Measurements from ENCODE around the gene DNAJC7. TPM values are rescaled to one million over a fixed set of nuclear protein-coding genes. Genes with fewer than 3 reads are reported as not detected.

DNAJC7 gene
- total RNA-seq, 1 experiment from 2014 or later, result 123 TPM

DNA sequence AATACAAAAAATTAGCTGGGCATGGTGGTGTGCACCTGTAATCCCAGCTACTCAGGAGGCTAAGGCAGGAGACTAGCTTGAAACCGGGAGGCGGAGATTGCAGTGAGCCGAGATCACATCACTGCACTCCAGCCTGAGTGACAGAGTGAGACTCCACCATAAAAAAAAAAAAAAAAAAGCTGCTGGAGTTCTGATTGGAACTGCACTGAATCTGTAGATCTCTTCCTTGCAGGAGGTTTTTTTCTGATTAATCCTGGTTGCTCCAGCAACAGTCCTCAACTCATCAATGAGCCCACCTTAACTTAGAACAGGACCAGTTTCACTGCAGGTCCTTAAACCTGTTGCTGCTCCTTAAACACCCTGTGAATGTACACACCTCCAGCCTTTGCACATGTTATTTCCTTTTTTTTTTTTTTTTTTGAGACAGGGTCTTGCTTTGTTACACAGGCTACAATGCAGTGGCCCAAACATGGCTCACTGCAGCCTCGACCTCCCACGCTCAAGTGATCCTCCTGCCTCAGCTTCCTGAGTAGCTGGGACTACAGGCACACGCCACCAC is 88.5 kb downstream of the DNAJC7 start:
- DNase-seq, result no peak

More for the DNA sequence above, 88.5 kb downstream of the DNAJC7 start:
- H3K9me3 ChIP-seq, result no peaks in the 10 kb centered on the region
- H3K27me3 ChIP-seq, result no peaks in the 10 kb centered on the region
- H3K4me3 ChIP-seq, result no peak overlapping the region
- H3K36me3 ChIP-seq, result no peaks in the 10 kb centered on the region

Other genes starting within 250 kb of the DNAJC7 start
- 6.4 and 10.5 TPM in 2 replicates for gene JUP, start 230.7 kb downstream of the DNAJC7 start, total RNA-seq (2014; rRNA removed; shearing (Covaris generic); ENCODE audit: low replicate concordance)
- 66.5 and 123 TPM in 2 replicates for gene P3H4, start 205.5 kb downstream of the DNAJC7 start, total RNA-seq (2014; rRNA removed; shearing (Covaris generic); ENCODE audit: low replicate concordance)
- gene FKBP10, start 204.4 kb downstream of the DNAJC7 start, total RNA-seq (2014; rRNA removed; shearing (Covaris generic); ENCODE audit: low replicate concordance), result 191 and 258 TPM in 2 replicates
- gene NT5C3B, start 181.2 kb downstream of the DNAJC7 start, total RNA-seq (2014; rRNA removed; shearing (Covaris generic); ENCODE audit: low replicate concordance), result 69.3 and 124 TPM in 2 replicates
- not detected in 2 replicates for gene KLHL10, start 179.6 kb downstream of the DNAJC7 start, total RNA-seq (2014; rRNA removed; shearing (Covaris generic); ENCODE audit: low replicate concordance)
- 10.9 and 13.3 TPM in 2 replicates for gene KLHL11, start 152.0 kb downstream of the DNAJC7 start, total RNA-seq (2014; rRNA removed; shearing (Covaris generic); ENCODE audit: low replicate concordance)
- gene ACLY, start 98.5 kb downstream of the DNAJC7 start, total RNA-seq (2014; rRNA removed; shearing (Covaris generic); ENCODE audit: low replicate concordance), result 151 and 195 TPM in 2 replicates
- not detected in 2 replicates for gene ODAD4, start 86.8 kb downstream of the DNAJC7 start, total RNA-seq (2014; rRNA removed; shearing (Covaris generic); ENCODE audit: low replicate concordance)
- gene CNP, start 50.6 kb downstream of the DNAJC7 start, total RNA-seq (2014; rRNA removed; shearing (Covaris generic); ENCODE audit: low replicate concordance), result 64.0 and 97.2 TPM in 2 replicates
- 77.5 and 86.3 TPM in 2 replicates for gene NKIRAS2, start 2.7 kb upstream of the DNAJC7 start, total RNA-seq (2014; rRNA removed; shearing (Covaris generic); ENCODE audit: low replicate concordance)
- 0.05 TPM in 1 of 2 replicates, not detected in the other for gene C17orf113, start 33.2 kb upstream of the DNAJC7 start, total RNA-seq (2014; rRNA removed; shearing (Covaris generic); ENCODE audit: low replicate concordance)
- gene ZNF385C, start 81.0 kb upstream of the DNAJC7 start, total RNA-seq (2014; rRNA removed; shearing (Covaris generic); ENCODE audit: low replicate concordance), result not detected in 2 replicates
- gene DHX58, start 95.3 kb upstream of the DNAJC7 start, total RNA-seq (2014; rRNA removed; shearing (Covaris generic); ENCODE audit: low replicate concordance), result 1.0 and 3.2 TPM in 2 replicates
- gene KAT2A, start 103.9 kb upstream of the DNAJC7 start, total RNA-seq (2014; rRNA removed; shearing (Covaris generic); ENCODE audit: low replicate concordance), result 30.5 and 47.4 TPM in 2 replicates
- not detected in 2 replicates for gene HSPB9, start 105.4 kb upstream of the DNAJC7 start, total RNA-seq (2014; rRNA removed; shearing (Covaris generic); ENCODE audit: low replicate concordance)
- 125 and 198 TPM in 2 replicates for gene RAB5C, start 137.6 kb upstream of the DNAJC7 start, total RNA-seq (2014; rRNA removed; shearing (Covaris generic); ENCODE audit: low replicate concordance)
- gene KCNH4, start 163.7 kb upstream of the DNAJC7 start, total RNA-seq (2014; rRNA removed; shearing (Covaris generic); ENCODE audit: low replicate concordance), result 0.46 TPM in 1 of 2 replicates, not detected in the other
- gene HCRT, start 168.0 kb upstream of the DNAJC7 start, total RNA-seq (2014; rRNA removed; shearing (Covaris generic); ENCODE audit: low replicate concordance), result not detected in 2 replicates
- 6.0 and 8.9 TPM in 2 replicates for gene GHDC, start 177.1 kb upstream of the DNAJC7 start, total RNA-seq (2014; rRNA removed; shearing (Covaris generic); ENCODE audit: low replicate concordance)

Measured in MG63 (cell line).